Uterus (tissue), 2 donors: ENCODE measurements around the gene ZNF813.

Experiments
- POLR2A ChIP-seq, 2 donors: fragments of 450-650 bp; IDR thresholded peaks; one replicate each; pipeline ENCODE4 v1.6.1; 2016; ENCODE audit warnings: antibody characterized with exemption in 2 of 2, mild to moderate bottlenecking in 1 of 2, moderate library complexity in 1 of 2
- TF ChIP-seq, protein P1 (sequence below), 4 experiments: fragments of 200-600 bp in 2 of 4; fragments of 450-650 bp in 2 of 4; sonication (generic) in 2 of 4; IDR thresholded peaks; one replicate each; pipeline ENCODE4 v1.5.1; 2016 to 2019; ENCODE audit warnings: antibody characterized with exemption in 4 of 4, mild to moderate bottlenecking in 2 of 4, moderate library complexity in 1 of 4

DNA sequence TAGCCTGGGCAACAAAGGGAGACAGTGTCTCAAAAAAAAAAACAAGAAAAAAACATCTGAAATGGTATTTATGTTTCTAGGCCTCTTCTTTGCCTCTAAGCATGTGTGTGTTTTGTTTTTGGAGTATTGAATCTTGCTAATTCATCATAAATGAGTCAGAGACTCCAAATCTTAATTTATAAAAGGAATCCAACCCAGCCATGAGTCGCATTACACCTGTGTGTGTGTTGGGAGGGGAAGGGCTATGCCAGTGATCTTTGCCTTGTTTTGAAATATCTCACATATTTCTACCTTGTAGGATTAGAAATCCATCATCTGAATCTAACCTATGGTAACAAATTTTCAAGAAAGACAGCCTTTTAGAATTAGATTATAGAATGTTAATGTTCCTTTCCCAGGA lies 74.4 kb downstream of the ZNF813 start:
- TF ChIP-seq, protein P1, sequence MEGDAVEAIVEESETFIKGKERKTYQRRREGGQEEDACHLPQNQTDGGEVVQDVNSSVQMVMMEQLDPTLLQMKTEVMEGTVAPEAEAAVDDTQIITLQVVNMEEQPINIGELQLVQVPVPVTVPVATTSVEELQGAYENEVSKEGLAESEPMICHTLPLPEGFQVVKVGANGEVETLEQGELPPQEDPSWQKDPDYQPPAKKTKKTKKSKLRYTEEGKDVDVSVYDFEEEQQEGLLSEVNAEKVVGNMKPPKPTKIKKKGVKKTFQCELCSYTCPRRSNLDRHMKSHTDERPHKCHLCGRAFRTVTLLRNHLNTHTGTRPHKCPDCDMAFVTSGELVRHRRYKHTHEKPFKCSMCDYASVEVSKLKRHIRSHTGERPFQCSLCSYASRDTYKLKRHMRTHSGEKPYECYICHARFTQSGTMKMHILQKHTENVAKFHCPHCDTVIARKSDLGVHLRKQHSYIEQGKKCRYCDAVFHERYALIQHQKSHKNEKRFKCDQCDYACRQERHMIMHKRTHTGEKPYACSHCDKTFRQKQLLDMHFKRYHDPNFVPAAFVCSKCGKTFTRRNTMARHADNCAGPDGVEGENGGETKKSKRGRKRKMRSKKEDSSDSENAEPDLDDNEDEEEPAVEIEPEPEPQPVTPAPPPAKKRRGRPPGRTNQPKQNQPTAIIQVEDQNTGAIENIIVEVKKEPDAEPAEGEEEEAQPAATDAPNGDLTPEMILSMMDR (IDR thresholded peaks at IDR 0.05) = no peak
- no peak for TF ChIP-seq POLR2A (IDR thresholded peaks at IDR 0.05)
